OCI-LY7 (cell line): ENCODE data around the gene DCC. TPM values are rescaled to one million over a fixed set of nuclear protein-coding genes. Genes with fewer than 3 reads are reported as not detected.

Source experiments
- BruUV-seq: library from RNA; stranded (reverse); fragments of 400-500 nt; replicated peaks from 2 replicates; lab custom pipeline; 2021; lab: Mats Ljungman, UMichigan
- CTCF ChIA-PET: fragments of 300-600 bp; sonication (Branson Sonifier 250); formaldehyde crosslinking; loops from one replicate; lab custom pipeline; 2022; ENCODE audit warnings: antibody characterized with exemption; ENCODE audit not compliant: unreplicated experiment; lab: Charles Lee
- POLR2A ChIA-PET: fragments of 300-600 bp; sonication (Branson Sonifier 250); formaldehyde crosslinking; loops from one replicate; lab custom pipeline; 2022; ENCODE audit warnings: antibody characterized with exemption; lab: Charles Lee
- DNase-seq: peaks from one replicate; pipeline ENCODE4 v3.0.0-alpha.2; 2015; ENCODE audit warnings: low spot score
- H2AFZ ChIP-seq: fragments of 200-600 bp; sonication (generic), shearing (Covaris generic); 2 replicates; pipeline ENCODE4 v1.6.1; 2014; ENCODE audit warnings: mild to moderate bottlenecking, antibody characterized with exemption, low read length, moderate library complexity
- H3K27ac ChIP-seq: fragments of 200-600 bp; sonication (generic); 2 replicates; pipeline ENCODE4 v1.5.1; 2014; ENCODE audit warnings: mixed run types, low read depth, mild to moderate bottlenecking, moderate library complexity, low read length, inconsistent platforms; ENCODE audit not compliant: poor library complexity, severe bottlenecking
- H3K36me3 ChIP-seq: fragments of 200-600 bp; sonication (generic); 2 replicates; pipeline ENCODE4 v1.6.1; 2014; ENCODE audit warnings: mild to moderate bottlenecking, antibody characterized with exemption, low read length, moderate library complexity, mixed read lengths; ENCODE audit not compliant: insufficient read depth
- H3K4me1 ChIP-seq: fragments of 200-600 bp; sonication (generic); 2 replicates; pipeline ENCODE4 v1.5.1; 2014; ENCODE audit warnings: mild to moderate bottlenecking, low read length; ENCODE audit not compliant: insufficient read depth, poor library complexity, severe bottlenecking
- H3K4me2 ChIP-seq: fragments of 200-600 bp; sonication (generic); 2 replicates; pipeline ENCODE4 v1.6.1; 2014; ENCODE audit warnings: mild to moderate bottlenecking, low read length
- H3K4me3 ChIP-seq: fragments of 200-600 bp; sonication (generic); 2 replicates; pipeline ENCODE4 v1.5.1; 2014; ENCODE audit warnings: mild to moderate bottlenecking, low read depth, low read length; ENCODE audit not compliant: poor library complexity, severe bottlenecking
- H3K79me2 ChIP-seq: fragments of 200-600 bp; sonication (generic); 2 replicates; pipeline ENCODE4 v1.6.1; 2016; ENCODE audit warnings: low read depth, mild to moderate bottlenecking, low read length, moderate library complexity, mixed read lengths; ENCODE audit not compliant: insufficient read depth
- H3K9me2 ChIP-seq: fragments of 200-600 bp; sonication (generic); 2 replicates; pipeline ENCODE4 v1.6.1; 2016; ENCODE audit warnings: mild to moderate bottlenecking, low read length, mixed read lengths; ENCODE audit not compliant: insufficient read depth
- H3K9me3 ChIP-seq: fragments of 200-600 bp; sonication (generic); 2 replicates; pipeline ENCODE4 v1.6.1; 2014; ENCODE audit warnings: mild to moderate bottlenecking, mixed run types, low read length, mixed read lengths
- H4K20me1 ChIP-seq: fragments of 200-600 bp; sonication (generic); 2 replicates; pipeline ENCODE4 v1.6.1; 2014; ENCODE audit warnings: mild to moderate bottlenecking, antibody characterized with exemption, low read length, moderate library complexity, mixed read lengths; ENCODE audit not compliant: insufficient read depth
- CTCF ChIP-seq: fragments of 200-600 bp; sonication (generic); conservative IDR thresholded peaks from 2 replicates; pipeline ENCODE4 v1.5.1; 2014; ENCODE audit warnings: mild to moderate bottlenecking, antibody characterized with exemption, low read length, moderate library complexity, mixed read lengths
- EZH2phosphoT487 ChIP-seq: fragments of 200-600 bp; sonication (generic); IDR thresholded peaks from 2 replicates; pipeline ENCODE4 v1.6.1; 2018; ENCODE audit warnings: low read depth, borderline replicate concordance, mild to moderate bottlenecking, mixed run types, antibody characterized with exemption, low read length, moderate library complexity, mixed read lengths
- intact Hi-C: fragments of 100-400 bp; cut with micrococcal nuclease; formaldehyde crosslinking; loops from one replicate; pipeline ENCODE4 v1.10.0; 2022; ENCODE audit not compliant: unreplicated experiment
- total RNA-seq, 2 experiments: library from RNA; depleted of rRNA in 1 of 2; stranded (reverse); fragments of >200 nt in 1 of 2; shearing (Covaris generic) in 1 of 2; gene quantifications; 2 replicates each; pipeline ENCODE4 v1.2.3, GENCODE V29; 2014 to 2022

Gene DCC
- total RNA-seq, 2 experiments from 2014 or later: not detected

DNA sequence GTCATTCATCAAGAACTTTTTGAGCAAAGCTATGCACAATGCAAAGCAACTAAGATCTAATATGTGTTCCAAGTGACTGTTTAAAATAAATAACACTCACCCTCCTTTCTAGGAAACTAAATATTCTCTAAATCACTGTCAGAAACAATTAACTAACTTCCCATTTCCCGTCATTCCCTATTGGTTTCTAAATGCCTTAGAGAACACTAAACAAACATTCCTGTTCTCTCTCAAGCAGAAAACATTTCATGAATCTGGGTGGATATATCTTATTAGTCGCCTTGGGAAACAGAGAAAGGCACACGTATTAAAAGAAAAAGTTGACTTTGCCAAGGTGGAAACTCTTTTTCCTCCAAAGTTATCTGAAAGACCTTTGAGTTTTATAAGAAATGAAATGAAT, 1149.3 kb downstream of the DCC start:
- H3K79me2 ChIP-seq: no peaks in the 10 kb centered on the region
- no peaks in the 10 kb centered on the region for H3K36me3 ChIP-seq
- H3K4me3 ChIP-seq: no peak overlapping the region
- no peak overlapping the region for H2AFZ ChIP-seq
- DNase-seq: no peak
- POLR2A ChIA-PET: no interaction called here
- H3K27ac ChIP-seq: no peak overlapping the region
- CTCF ChIA-PET: no interaction called here
- BruUV-seq: no TSS peak
- H4K20me1 ChIP-seq: no peaks in the 10 kb centered on the region
- no peaks in the 10 kb centered on the region for H3K9me2 ChIP-seq
- no peaks in the 10 kb centered on the region for H3K4me1 ChIP-seq
- TF ChIP-seq CTCF: no peak
- no peaks in the 10 kb centered on the region for H3K9me3 ChIP-seq
- intact Hi-C loops: no loop called here
- H3K4me2 ChIP-seq: no peak overlapping the region

GRCh38 chr18:53490019-53490418, 1150.0 kb downstream of the DCC start:
- Histone ChIP-seq H3K9me2 (no peaks in the 10 kb centered on the region), H3K27ac (no peak overlapping the region), H3K4me2 (no peak overlapping the region), H3K4me1 (no peaks in the 10 kb centered on the region), H3K36me3 (no peaks in the 10 kb centered on the region), H3K79me2 (no peaks in the 10 kb centered on the region), H4K20me1 (no peaks in the 10 kb centered on the region), H2AFZ (no peak overlapping the region), H3K9me3 (no peaks in the 10 kb centered on the region), H3K4me3 (no peak overlapping the region)
- POLR2A ChIA-PET: no interaction called here
- TF ChIP-seq EZH2phosphoT487 (no peak), CTCF (no peak)
- CTCF ChIA-PET: no interaction called here
- BruUV-seq: no TSS peak
- intact Hi-C loops: no loop called here
- DNase-seq: no peak

DNA sequence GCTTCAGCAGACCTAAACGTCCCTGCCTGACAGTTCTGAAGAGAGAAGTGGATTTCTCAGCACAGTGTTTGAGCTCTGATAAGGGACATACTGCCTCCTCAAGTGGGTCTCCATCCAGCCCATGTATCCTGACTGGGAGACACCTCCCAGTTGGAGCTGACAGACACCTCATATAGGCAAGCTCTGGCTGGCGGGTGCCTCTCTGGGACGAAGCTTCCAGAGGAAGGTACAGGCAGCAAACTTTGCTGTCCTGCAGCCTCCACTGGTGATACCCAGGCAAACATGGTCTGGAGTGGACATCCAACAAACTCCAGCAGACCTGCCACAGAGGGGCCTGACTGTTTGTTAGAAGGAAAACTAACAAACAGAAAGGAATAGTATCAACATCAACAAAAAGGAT, 1156.0 kb downstream of the DCC start:
- H3K4me1 ChIP-seq: no peaks in the 10 kb centered on the region
- POLR2A ChIA-PET: no interaction called here
- H3K36me3 ChIP-seq: no peaks in the 10 kb centered on the region
- DNase-seq: no peak
- no peak overlapping the region for H2AFZ ChIP-seq
- CTCF ChIA-PET: no interaction called here
- TF ChIP-seq EZH2phosphoT487 (no peak), CTCF (no peak)
- H3K9me3 ChIP-seq: no peaks in the 10 kb centered on the region
- no TSS peak for BruUV-seq
- H3K4me2 ChIP-seq: no peak overlapping the region
- H3K9me2 ChIP-seq: no peaks in the 10 kb centered on the region
- no peak overlapping the region for H3K27ac ChIP-seq
- no peak overlapping the region for H3K4me3 ChIP-seq
- intact Hi-C loops: no loop called here
- no peaks in the 10 kb centered on the region for H4K20me1 ChIP-seq
- H3K79me2 ChIP-seq: no peaks in the 10 kb centered on the region
